ACHN (cell line): ENCODE data around the gene PLXNA4.

Experiments
- DNase-seq: peaks from one replicate; pipeline ENCODE4 v3.0.0-alpha.2; 2015
- in situ Hi-C: cut with HindIII; loops from 2 replicates; pipeline ENCODE4 v1.10.0; 2017; ENCODE audit warnings: low sequenced_read_pairs, low pct_ligation_motif_present, low pct_unique_long_range_greater_than_20kb

The PLXNA4 gene

GRCh38 chr7:132256721-132257212 lies 319.5 kb downstream of the PLXNA4 start:
- in situ Hi-C loops, result no loop called here
- DNase-seq, result no peak

GRCh38 chr7:132255898-132256297 lies 320.4 kb downstream of the PLXNA4 start:
- in situ Hi-C loops, result no loop called here
- DNase-seq, result no peak

DNA sequence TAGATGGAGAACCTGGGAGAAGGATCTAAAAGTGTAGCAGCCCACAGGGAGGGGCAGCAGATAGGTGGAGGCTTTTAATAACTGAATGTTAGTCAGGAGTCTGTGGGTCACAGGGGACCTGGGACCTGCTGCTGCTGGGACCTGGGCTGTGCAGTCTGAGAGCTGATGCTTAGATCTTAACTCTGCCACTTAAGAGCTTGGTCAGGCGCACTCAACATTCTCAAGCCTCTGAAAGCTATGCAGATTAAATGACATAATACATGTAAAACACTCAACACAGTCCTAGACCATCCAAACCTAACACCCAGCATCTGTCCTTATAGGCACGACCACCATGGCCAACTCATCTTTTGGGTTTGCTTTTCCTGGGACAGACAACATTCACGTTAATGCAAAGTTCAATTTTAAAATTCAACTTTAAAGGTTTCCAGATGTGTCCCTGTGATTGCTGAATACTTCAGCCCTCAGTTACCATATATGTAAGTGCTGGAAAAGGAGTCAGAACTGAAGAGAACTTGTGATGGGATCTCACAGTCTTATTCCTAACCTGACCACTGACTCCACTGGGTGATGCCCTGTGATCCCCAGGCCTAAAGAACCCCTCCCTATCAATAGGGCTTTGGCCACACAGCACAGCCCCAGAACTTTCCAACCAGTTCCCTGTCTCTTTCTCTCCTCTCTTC lies 321.0 kb downstream of the PLXNA4 start:
- in situ Hi-C loops, result no loop called here
- no peak for DNase-seq

GRCh38 chr7:132254455-132254854 lies 321.8 kb downstream of the PLXNA4 start:
- DNase-seq, result no peak
- in situ Hi-C loops, result no loop called here

DNA sequence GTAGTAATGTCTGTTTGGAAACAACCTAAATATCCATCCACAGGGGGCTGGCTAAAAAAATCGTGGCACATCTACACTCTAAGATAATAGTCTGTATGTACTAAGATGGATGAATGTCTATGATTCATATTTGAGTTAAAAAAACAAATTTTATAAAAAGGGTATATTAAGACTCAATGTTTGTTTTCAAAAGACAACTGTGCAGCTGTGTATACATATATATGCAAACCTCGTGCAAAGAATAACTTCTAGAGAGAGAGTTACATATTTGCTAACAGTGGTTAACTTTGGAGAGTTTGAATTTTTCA lies 323.5 kb downstream of the PLXNA4 start:
- in situ Hi-C loops, result no loop called here
- DNase-seq, result no peak

- DNase-seq, result no peak
- in situ Hi-C loops, result no loop called here
Observed at GRCh38 chr7:132251327-132251659, 325.0 kb downstream of the PLXNA4 start.

DNA sequence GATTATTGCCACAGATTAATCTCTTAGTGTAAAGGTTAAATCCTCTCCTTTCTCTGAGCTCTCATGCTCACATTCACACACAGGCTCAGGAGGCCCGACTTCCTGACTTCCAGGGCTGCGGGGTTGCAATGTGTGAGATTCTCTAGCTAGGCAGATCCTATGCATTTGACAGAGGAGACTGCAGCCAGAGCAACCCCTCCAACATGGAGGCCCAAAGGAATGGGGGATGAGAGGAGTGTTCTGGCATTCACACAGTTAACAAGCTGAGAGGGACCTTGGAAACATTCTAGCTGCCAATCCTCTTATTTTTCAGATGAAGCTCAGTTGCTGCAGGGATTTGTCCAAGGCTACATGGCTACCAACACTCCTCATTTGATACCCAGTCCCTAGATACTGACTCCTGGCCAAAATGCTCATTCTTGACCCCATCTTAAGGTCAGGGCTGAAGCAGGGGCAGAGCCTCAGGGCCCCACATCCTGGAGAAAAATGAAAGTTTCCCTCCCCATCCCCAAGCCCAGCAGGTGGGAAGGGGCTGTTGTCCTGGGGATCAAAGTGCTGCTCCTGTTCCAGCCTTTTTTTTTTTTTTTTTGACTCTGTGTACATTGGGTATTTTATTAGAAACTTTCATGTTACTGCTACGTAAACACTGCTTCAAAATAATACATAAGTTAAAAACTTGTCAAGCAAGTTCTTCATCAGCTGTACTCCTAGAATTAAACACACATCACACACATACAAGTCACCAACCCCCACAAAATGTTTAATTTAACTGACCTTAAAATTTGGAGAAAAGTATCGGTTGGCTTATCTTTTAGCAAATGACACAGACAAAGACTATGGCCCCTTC lies 325.6 kb downstream of the PLXNA4 start:
- no peak for DNase-seq
- in situ Hi-C loops, result no loop called here

GRCh38 chr7:132249256-132249971 lies 326.9 kb downstream of the PLXNA4 start:
- in situ Hi-C loops, result no loop called here
- DNase-seq, result peak; percentile 33

DNA sequence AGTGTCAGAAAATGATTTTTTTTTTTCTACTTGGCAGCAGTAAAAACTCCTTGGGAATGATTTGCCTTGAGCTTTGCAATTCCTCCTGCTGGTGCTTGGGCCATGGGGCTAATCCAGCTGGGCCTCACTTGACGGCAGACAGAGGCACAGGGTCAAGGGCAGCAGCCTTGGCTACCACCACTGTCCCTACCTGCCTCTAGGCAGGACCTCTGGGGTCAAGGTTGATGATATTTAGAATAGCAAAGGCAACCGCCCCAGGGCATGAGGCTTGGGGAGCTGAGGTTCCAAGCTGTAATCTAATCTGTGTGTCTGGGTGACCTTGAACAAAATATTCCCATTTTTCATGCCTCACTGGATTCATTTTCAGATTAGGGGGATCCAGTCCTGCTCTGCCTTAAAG lies 327.4 kb downstream of the PLXNA4 start:
- in situ Hi-C loops, result no loop called here
- no peak for DNase-seq

DNA sequence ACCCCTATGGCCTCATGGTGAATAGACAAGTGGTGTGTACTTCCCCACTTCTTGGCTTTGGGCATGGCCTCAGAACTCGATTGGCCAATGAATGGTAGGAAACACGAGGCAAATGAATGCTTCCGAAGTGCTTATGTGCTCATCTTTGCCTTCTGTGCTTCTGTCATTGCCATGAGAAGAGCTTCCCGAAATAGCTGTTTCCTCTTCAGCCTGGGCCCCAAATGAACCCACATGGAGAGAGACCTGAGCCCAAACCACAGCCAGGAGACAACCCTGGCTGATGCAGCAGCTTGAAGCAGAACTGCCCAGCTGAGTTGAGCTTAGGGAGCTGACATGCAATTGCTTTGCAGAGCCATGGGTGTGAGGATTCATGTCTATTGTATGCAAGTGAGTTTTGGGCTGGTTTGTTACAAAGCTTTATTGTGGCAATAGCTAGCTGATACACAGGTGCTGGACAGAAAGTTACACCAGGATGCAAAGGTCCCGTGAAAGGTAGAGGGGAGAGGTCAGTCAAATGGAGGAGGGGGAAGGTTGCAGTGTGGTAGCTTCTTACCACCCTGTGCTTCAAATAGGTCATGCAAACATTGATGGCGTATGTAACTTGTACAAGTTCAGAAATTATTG lies 328.2 kb downstream of the PLXNA4 start:
- in situ Hi-C loops, result no loop called here
- DNase-seq, result no peak

DNA sequence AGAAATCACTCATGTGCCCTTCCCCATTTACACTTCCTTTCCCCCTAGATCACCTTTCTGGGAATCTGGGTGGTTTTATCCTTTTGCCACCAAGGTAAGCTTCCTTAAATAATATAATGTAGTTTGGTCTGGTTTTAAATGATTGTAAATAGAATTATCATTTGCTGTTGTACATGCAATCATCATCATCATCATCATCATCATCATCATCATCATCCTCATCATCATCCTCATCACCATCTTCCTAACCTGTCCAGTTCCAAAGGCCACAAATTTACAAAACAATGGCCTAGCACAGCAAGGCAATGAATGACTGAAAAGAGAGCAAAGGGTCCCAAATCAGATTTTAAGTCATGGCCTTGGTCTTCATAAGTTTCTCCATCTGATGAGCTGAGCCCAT lies 329.7 kb downstream of the PLXNA4 start:
- in situ Hi-C loops, result no loop called here
- DNase-seq, result no peak

GRCh38 chr7:132245539-132245938 lies 330.7 kb downstream of the PLXNA4 start:
- in situ Hi-C loops, result no loop called here

DNA sequence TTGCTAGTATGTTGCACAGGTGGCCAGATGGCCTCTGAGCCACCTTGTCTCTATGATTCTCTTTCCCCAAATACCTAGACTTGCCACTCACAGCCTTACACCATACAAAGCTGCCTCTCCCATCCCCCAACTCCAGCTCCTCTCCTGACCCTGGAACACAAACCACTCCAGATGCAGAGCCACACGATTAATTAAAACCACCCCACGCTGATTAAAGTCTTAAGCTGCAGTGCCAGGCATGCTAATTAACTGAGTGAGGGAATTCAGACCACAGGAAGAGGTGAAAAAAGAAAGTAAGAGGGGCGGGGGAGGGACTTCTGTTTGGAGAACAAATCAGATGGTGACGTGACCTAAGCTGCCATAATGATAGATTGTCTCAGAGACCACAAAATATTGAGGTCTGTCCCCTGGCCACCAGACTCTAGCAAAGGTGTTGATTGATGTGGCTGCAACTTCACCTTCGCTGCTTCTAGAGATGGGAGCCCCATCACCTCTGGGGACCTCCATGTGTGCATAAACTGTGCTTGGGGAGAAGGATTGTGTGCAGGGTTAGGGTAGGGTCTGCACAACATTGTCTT lies 331.3 kb downstream of the PLXNA4 start:
- DNase-seq, result no peak
- in situ Hi-C loops, result no loop called here

More at GRCh38 chr7:132245539-132245938, 330.7 kb downstream of the PLXNA4 start:
- DNase-seq, result no peak

GRCh38 chr7:132243463-132243862 lies 332.8 kb downstream of the PLXNA4 start:
- in situ Hi-C loops, result no loop called here
- DNase-seq, result no peak

GRCh38 chr7:132243051-132243450 lies 333.2 kb downstream of the PLXNA4 start:
- in situ Hi-C loops, result no loop called here
- no peak for DNase-seq

DNA sequence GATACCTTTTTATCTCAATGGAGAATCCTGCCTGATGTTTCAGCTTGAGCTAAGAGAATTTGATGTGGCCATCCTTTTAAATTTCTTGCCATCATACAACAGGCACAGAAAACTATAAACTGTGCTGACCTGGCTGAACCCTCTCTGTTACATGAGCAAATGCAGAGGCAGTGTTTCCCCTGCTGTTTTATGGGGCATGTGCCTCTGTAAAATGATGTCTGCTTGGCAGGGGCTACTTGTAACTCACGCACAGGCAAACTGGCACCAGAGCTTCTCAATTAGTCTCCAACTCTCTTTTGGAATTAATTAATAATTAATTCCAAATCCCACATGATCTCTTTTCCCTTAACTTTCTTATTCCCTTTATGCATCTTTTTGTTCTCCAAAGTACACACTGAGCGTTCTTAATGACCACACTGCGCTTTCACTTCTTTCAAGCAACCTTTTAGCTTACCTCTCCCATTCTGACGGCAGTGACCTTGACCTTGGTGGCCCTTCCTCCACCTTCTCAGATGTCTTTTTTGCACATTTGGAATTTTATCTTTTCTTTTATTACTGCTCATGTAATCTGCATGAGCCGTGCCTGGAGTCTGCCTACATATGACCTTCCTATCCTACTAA lies 334.0 kb downstream of the PLXNA4 start:
- in situ Hi-C loops, result no loop called here
- DNase-seq, result no peak

GRCh38 chr7:132240821-132241422 lies 335.3 kb downstream of the PLXNA4 start:
- no peak for DNase-seq
- in situ Hi-C loops, result no loop called here

- in situ Hi-C loops, result no loop called here
- no peak for DNase-seq
Observed at GRCh38 chr7:132240262-132240661, 336.0 kb downstream of the PLXNA4 start.
